Measurements from ENCODE around the gene RASSF3.

Gene RASSF3

DNA sequence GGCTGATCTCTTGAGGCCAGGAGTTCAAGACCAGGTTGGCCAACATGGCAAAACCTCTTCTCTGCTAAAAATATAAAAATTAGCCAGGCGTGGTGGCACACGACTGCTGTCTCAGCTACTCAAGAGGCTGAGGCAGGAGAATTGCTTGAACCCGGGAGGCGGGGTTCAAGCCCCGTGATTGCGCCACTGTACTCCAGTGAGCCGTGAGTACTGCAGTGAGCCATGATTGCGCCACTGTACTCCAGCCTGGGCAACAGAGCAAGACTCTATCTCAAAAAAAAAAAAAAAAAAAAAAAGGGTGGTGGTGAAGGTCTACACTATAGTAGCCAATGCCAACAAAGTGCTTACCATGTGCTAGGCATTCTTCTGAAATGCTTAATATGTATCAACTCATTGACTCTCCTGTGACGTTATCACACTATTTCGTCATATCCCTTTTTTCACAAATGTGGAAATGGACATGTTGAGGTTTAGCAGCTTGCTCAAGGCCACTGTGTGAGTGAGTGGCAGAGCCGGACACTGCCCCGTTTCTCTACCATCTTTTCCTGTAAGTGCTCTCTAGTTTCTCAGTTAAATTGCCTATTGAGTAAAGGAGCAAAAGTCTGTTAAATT is 89.3 kb downstream of the RASSF3 start:
- Histone ChIP-seq H3K9ac (ENCODE audit: low read length) (no peak overlapping the region), H3K4me2 (ENCODE audit: low read length) (no peak overlapping the region), H3K36me3 (ENCODE audit: insufficient read depth, low read length) (peaks cover 4% of the 10 kb centered on the region; the same call in 1 of the 2 replicates), H4K20me1 (ENCODE audit: insufficient read depth, low read length) (no peaks in the 10 kb centered on the region), H3K9me2 (ENCODE audit: low read depth, low read length) (no peaks in the 10 kb centered on the region), H3K9me3 (ENCODE audit: low read length) (no peaks in the 10 kb centered on the region), H2AFZ (ENCODE audit: low read length) (no peak overlapping the region), H3K27me3 (ENCODE audit: insufficient read depth, low read length) (no peaks in the 10 kb centered on the region), H3K79me2 (ENCODE audit: insufficient read depth, low read length) (no peaks in the 10 kb centered on the region), H3K4me1 (ENCODE audit: insufficient read depth, low read length, severe bottlenecking) (peaks cover 16% of the 10 kb centered on the region), H3F3A (ENCODE audit: insufficient read depth, low read length) (no peaks in the 10 kb centered on the region), H3K4me3 (ENCODE audit: low read depth, low read length, poor library complexity, severe bottlenecking) (no peak overlapping the region), H3K27ac (ENCODE audit: low read depth, low read length, poor library complexity, severe bottlenecking) (no peak overlapping the region)
- TF ChIP-seq EZH2 (IDR thresholded peaks at IDR 0.05; ENCODE audit: borderline replicate concordance, low read length): no peak
- TF ChIP-seq, protein P1, sequence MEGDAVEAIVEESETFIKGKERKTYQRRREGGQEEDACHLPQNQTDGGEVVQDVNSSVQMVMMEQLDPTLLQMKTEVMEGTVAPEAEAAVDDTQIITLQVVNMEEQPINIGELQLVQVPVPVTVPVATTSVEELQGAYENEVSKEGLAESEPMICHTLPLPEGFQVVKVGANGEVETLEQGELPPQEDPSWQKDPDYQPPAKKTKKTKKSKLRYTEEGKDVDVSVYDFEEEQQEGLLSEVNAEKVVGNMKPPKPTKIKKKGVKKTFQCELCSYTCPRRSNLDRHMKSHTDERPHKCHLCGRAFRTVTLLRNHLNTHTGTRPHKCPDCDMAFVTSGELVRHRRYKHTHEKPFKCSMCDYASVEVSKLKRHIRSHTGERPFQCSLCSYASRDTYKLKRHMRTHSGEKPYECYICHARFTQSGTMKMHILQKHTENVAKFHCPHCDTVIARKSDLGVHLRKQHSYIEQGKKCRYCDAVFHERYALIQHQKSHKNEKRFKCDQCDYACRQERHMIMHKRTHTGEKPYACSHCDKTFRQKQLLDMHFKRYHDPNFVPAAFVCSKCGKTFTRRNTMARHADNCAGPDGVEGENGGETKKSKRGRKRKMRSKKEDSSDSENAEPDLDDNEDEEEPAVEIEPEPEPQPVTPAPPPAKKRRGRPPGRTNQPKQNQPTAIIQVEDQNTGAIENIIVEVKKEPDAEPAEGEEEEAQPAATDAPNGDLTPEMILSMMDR (IDR thresholded peaks at IDR 0.05; ENCODE audit: low read length): no peak

DNA sequence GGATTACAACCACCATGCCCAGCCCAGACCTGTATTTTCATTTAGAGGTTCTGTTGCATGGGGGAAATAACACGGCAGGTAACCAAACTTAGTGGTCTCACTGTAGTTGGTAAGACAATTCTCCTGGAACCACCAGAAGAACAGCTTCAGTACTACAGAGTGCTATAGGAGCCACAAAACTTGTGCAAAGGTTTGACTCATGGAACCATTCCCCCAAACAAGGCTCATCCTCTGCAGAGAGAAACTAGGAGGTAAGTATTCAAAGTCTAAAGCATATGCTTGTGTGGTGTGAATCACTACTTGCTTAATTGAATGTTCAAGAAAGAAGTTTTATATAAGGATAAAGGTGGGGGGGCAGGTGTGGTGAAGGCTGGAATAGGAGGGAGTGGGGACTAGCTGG is 90.2 kb downstream of the RASSF3 start:
- Histone ChIP-seq H3K4me1 (ENCODE audit: insufficient read depth, low read length, severe bottlenecking) (peaks cover 16% of the 10 kb centered on the region), H3K4me3 (ENCODE audit: low read depth, low read length, poor library complexity, severe bottlenecking) (no peak overlapping the region), H4K20me1 (ENCODE audit: insufficient read depth, low read length) (no peaks in the 10 kb centered on the region), H3K27ac (ENCODE audit: low read depth, low read length, poor library complexity, severe bottlenecking) (no peak overlapping the region), H3K4me2 (ENCODE audit: low read length) (no peak overlapping the region), H3K9ac (ENCODE audit: low read length) (no peak overlapping the region), H3K9me3 (ENCODE audit: low read length) (no peaks in the 10 kb centered on the region), H3K27me3 (ENCODE audit: insufficient read depth, low read length) (no peaks in the 10 kb centered on the region), H3K9me2 (ENCODE audit: low read depth, low read length) (no peaks in the 10 kb centered on the region), H3K79me2 (ENCODE audit: insufficient read depth, low read length) (no peaks in the 10 kb centered on the region), H3F3A (ENCODE audit: insufficient read depth, low read length) (no peaks in the 10 kb centered on the region), H2AFZ (ENCODE audit: low read length) (no peak overlapping the region), H3K36me3 (ENCODE audit: insufficient read depth, low read length) (no peaks in the 10 kb centered on the region)
- TF ChIP-seq EZH2 (IDR thresholded peaks at IDR 0.05; ENCODE audit: borderline replicate concordance, low read length): no peak
- TF ChIP-seq, protein P1 (IDR thresholded peaks at IDR 0.05; ENCODE audit: low read length): no peak

DNA sequence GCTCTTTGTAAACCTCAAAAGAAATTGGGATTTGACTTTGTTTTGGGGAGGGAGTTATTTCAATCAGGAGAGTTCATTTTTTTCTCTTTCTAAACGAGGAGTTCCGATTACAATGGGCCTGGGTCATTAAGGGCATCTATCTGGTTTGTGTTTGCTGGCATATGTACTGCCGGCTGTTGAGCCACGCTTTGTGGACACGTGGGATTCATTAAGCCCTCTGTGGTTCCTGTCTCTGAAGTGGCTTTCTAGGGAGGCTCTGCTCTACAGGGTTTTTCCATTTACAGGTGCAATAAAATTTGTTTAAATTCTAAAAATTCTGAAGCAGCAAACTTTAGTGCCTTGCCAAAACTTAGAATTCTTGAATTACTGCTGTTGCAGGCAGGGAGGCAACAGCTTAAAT is 91.0 kb downstream of the RASSF3 start:
- Histone ChIP-seq H3K36me3 (ENCODE audit: insufficient read depth, low read length) (no peaks in the 10 kb centered on the region), H3K4me3 (ENCODE audit: low read depth, low read length, poor library complexity, severe bottlenecking) (no peak overlapping the region), H3F3A (ENCODE audit: insufficient read depth, low read length) (no peaks in the 10 kb centered on the region), H3K9ac (ENCODE audit: low read length) (no peak overlapping the region), H2AFZ (ENCODE audit: low read length) (no peak overlapping the region), H3K27ac (ENCODE audit: low read depth, low read length, poor library complexity, severe bottlenecking) (no peak overlapping the region), H3K4me1 (ENCODE audit: insufficient read depth, low read length, severe bottlenecking) (peaks cover 16% of the 10 kb centered on the region), H3K79me2 (ENCODE audit: insufficient read depth, low read length) (no peaks in the 10 kb centered on the region), H4K20me1 (ENCODE audit: insufficient read depth, low read length) (no peaks in the 10 kb centered on the region), H3K9me2 (ENCODE audit: low read depth, low read length) (no peaks in the 10 kb centered on the region), H3K27me3 (ENCODE audit: insufficient read depth, low read length) (no peaks in the 10 kb centered on the region), H3K4me2 (ENCODE audit: low read length) (no peak overlapping the region), H3K9me3 (ENCODE audit: low read length) (no peaks in the 10 kb centered on the region)
- TF ChIP-seq EZH2 (IDR thresholded peaks at IDR 0.05; ENCODE audit: borderline replicate concordance, low read length): no peak
- TF ChIP-seq, protein P1 (IDR thresholded peaks at IDR 0.05; ENCODE audit: low read length): no peak
